ENCODE measurements around the gene PAFAH1B1.

PAFAH1B1 gene

GRCh38 chr17:2635241-2635640 lies 41.8 kb downstream of the PAFAH1B1 start:
- no peak for DNase-seq (ENCODE audit: low read depth, low spot score)
- in situ Hi-C loops (cut with HindIII; ENCODE audit: low sequenced_read_pairs), result no loop called here

GRCh38 chr17:2635675-2636074 lies 42.2 kb downstream of the PAFAH1B1 start:
- in situ Hi-C loops (cut with HindIII; ENCODE audit: low sequenced_read_pairs), result no loop called here
- no peak for DNase-seq (ENCODE audit: low read depth, low spot score)
- no peak for TF ChIP-seq CTCF (IDR thresholded peaks at IDR 0.05; ENCODE audit: low read depth, low read length)
- H3K4me3 ChIP-seq (ENCODE audit: low read depth, low read length), result no peak overlapping the region

More at GRCh38 chr17:2635241-2635640, 41.8 kb downstream of the PAFAH1B1 start:
- no peak for TF ChIP-seq CTCF (IDR thresholded peaks at IDR 0.05; ENCODE audit: low read depth, low read length)
- H3K4me3 ChIP-seq (ENCODE audit: low read depth, low read length), result no peak overlapping the region

- DNase-seq (ENCODE audit: low read depth, low spot score), result no peak
- H3K4me3 ChIP-seq (ENCODE audit: low read depth, low read length), result no peak overlapping the region
- TF ChIP-seq CTCF (IDR thresholded peaks at IDR 0.05; ENCODE audit: low read depth, low read length), result no peak
- in situ Hi-C loops (cut with HindIII; ENCODE audit: low sequenced_read_pairs), result no loop called here
Observed at GRCh38 chr17:2636169-2636930, 42.9 kb downstream of the PAFAH1B1 start.

GRCh38 chr17:2637422-2637821 lies 44.0 kb downstream of the PAFAH1B1 start:
- no peak for DNase-seq (ENCODE audit: low read depth, low spot score)
- no peak overlapping the region for H3K4me3 ChIP-seq (ENCODE audit: low read depth, low read length)
- in situ Hi-C loops (cut with HindIII; ENCODE audit: low sequenced_read_pairs), result no loop called here

GRCh38 chr17:2644971-2645370 lies 51.5 kb downstream of the PAFAH1B1 start:
- in situ Hi-C loops (cut with HindIII; ENCODE audit: low sequenced_read_pairs), result no loop called here
- no peak for TF ChIP-seq CTCF (IDR thresholded peaks at IDR 0.05; ENCODE audit: low read depth, low read length)
- no peak for DNase-seq (ENCODE audit: low read depth, low spot score)
- H3K4me3 ChIP-seq (ENCODE audit: low read depth, low read length), result no peak overlapping the region

More at GRCh38 chr17:2637422-2637821, 44.0 kb downstream of the PAFAH1B1 start:
- no peak for TF ChIP-seq CTCF (IDR thresholded peaks at IDR 0.05; ENCODE audit: low read depth, low read length)

GRCh38 chr17:2647957-2648356 lies 54.5 kb downstream of the PAFAH1B1 start:
- TF ChIP-seq CTCF (IDR thresholded peaks at IDR 0.05; ENCODE audit: low read depth, low read length), result no peak
- in situ Hi-C loops (cut with HindIII; ENCODE audit: low sequenced_read_pairs), result no loop called here
- H3K4me3 ChIP-seq (ENCODE audit: low read depth, low read length), result no peak overlapping the region
- no peak for DNase-seq (ENCODE audit: low read depth, low spot score)

Measured in astrocyte of the spinal cord (primary cell).